Activated CD8-positive, alpha-beta T cell treated with anti-CD3 and anti-CD28 coated beads for 36 hours (primary cell): ENCODE results near the gene IRX2. TPM values are rescaled to one million over a fixed set of nuclear protein-coding genes. Genes with fewer than 3 reads are reported as not detected.

Experiments used
- ATAC-seq: fragments of 200-7000 bp; cut with Tn5 transposase; one replicate; pipeline ENCODE4 v1.10.0; 2021; ENCODE audit warnings: mild to moderate bottlenecking, moderate library complexity
- CTCF ChIA-PET: fragments of 350-600 bp; sonication (Branson Sonifier 250); formaldehyde crosslinking; loops from one replicate; lab custom pipeline; 2021; ENCODE audit warnings: antibody characterized with exemption; lab: Charles Lee
- POLR2A ChIA-PET: fragments of 350-600 bp; sonication (Branson Sonifier 250); formaldehyde crosslinking; loops from one replicate; lab custom pipeline; 2021; ENCODE audit warnings: antibody characterized with exemption; lab: Charles Lee
- DNase-seq: peaks from one replicate; pipeline ENCODE4 v3.0.0-alpha.2; 2020
- H3K27ac Mint-ChIP-seq: one replicate; pipeline ENCODE4 v1.8.0; 2021; ENCODE audit warnings: mild to moderate bottlenecking, mixed read lengths
- H3K27me3 Mint-ChIP-seq: one replicate; pipeline ENCODE4 v1.8.0; 2021; ENCODE audit warnings: mixed read lengths
- H3K36me3 Mint-ChIP-seq: one replicate; pipeline ENCODE4 v1.8.0; 2021; ENCODE audit warnings: low read depth, mixed read lengths
- H3K4me1 Mint-ChIP-seq: one replicate; pipeline ENCODE4 v1.8.0; 2021; ENCODE audit warnings: low read depth, mixed read lengths
- H3K4me3 Mint-ChIP-seq: one replicate; pipeline ENCODE4 v1.8.0; 2021; ENCODE audit warnings: mild to moderate bottlenecking, moderate library complexity, mixed read lengths
- H3K9me3 Mint-ChIP-seq: one replicate; pipeline ENCODE4 v1.8.0; 2021; ENCODE audit warnings: mixed read lengths
- intact Hi-C: fragments of 100-400 bp; cut with micrococcal nuclease; formaldehyde crosslinking; loops from one replicate; pipeline ENCODE4 v1.10.0; 2022
- total RNA-seq, 2 experiments: library from RNA; stranded (reverse); gene quantifications; one replicate each; pipeline ENCODE4 v1.2.3, GENCODE V29; 2021
- TF ChIP-seq, protein P1 (sequence below): fragments of 200-600 bp; IDR thresholded peaks from one replicate; pipeline ENCODE4 v1.8.0; 2022; ENCODE audit warnings: antibody characterized with exemption, mild to moderate bottlenecking

Gene IRX2
- total RNA-seq, 2 experiments from 2014 or later: not detected

DNA sequence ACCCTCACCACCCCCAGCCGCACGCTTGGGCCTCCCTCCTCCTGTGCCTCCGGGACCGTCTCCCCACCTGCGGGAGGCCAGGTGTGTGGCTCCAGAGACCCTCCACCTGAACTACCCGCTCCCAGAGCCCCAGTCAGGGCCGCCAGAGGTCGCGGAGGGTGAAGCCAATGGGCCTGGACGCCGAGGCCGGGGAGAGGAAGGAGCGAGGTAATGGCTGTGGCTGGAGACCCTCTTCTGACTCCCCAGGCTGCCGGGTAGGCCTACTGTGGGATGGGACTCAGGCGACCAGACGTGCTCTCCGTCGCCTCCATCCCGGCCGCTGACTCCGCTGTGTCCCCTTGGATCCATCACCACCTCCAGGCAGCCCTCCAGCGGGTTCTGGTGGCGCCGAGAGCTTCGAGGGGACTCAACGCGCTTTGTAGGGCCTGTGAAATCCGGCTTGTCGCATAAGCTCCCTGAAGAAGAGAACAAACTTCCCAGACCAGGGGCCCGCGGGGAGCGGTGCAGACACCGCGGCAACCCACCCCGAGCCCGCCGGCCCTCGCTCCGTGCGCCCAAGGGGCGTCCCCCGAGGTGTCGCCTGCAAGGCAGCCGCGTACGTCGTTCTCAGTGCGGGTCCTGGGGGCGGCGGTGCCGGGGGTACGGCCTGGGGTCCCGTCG is 12.6 kb downstream of the IRX2 start:
- H3K9me3 Mint-ChIP-seq: no peaks in the 10 kb centered on the region
- H3K27me3 Mint-ChIP-seq: peaks cover 40% of the 10 kb centered on the region
- DNase-seq (no peak), ATAC-seq (no peak)
- H3K4me1 Mint-ChIP-seq: no peaks in the 10 kb centered on the region
- CTCF ChIA-PET: no interaction called here
- intact Hi-C loops: no loop called here
- POLR2A ChIA-PET: no interaction called here
- H3K36me3 Mint-ChIP-seq: no peaks in the 10 kb centered on the region
- TF ChIP-seq, protein P1, sequence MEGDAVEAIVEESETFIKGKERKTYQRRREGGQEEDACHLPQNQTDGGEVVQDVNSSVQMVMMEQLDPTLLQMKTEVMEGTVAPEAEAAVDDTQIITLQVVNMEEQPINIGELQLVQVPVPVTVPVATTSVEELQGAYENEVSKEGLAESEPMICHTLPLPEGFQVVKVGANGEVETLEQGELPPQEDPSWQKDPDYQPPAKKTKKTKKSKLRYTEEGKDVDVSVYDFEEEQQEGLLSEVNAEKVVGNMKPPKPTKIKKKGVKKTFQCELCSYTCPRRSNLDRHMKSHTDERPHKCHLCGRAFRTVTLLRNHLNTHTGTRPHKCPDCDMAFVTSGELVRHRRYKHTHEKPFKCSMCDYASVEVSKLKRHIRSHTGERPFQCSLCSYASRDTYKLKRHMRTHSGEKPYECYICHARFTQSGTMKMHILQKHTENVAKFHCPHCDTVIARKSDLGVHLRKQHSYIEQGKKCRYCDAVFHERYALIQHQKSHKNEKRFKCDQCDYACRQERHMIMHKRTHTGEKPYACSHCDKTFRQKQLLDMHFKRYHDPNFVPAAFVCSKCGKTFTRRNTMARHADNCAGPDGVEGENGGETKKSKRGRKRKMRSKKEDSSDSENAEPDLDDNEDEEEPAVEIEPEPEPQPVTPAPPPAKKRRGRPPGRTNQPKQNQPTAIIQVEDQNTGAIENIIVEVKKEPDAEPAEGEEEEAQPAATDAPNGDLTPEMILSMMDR: no peak
- no peak overlapping the region for H3K4me3 Mint-ChIP-seq
- no peak overlapping the region for H3K27ac Mint-ChIP-seq

DNA sequence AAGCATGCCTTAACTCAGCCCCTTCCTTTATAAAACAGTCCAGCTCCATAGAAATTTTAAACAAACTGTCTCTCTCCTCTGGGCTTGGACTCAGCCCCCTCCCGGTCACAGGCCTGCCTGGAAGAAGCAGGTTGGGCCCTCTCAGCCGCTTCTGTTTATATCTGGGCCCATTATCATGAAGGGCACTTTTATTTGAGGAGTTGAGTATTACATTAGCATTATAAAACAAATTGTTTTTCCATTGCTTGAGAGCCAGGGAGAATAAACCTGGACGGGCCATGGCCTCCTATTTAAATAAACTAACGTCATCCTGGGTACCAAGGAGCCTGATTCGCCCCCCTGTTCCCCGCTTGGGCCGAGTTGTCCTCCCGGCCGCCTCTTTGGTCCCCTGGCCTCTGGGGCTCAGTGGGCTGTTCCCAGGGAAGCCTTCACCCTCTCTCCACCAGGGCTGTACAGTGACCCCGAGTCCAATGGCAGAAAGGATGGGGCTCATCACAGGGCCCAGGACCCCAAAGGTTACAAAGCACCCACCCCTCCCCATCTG is 13.2 kb downstream of the IRX2 start:
- Mint-ChIP-seq H3K27me3 (peaks cover 36% of the 10 kb centered on the region), H3K4me3 (no peak overlapping the region)
- POLR2A ChIA-PET: no interaction called here

DNA sequence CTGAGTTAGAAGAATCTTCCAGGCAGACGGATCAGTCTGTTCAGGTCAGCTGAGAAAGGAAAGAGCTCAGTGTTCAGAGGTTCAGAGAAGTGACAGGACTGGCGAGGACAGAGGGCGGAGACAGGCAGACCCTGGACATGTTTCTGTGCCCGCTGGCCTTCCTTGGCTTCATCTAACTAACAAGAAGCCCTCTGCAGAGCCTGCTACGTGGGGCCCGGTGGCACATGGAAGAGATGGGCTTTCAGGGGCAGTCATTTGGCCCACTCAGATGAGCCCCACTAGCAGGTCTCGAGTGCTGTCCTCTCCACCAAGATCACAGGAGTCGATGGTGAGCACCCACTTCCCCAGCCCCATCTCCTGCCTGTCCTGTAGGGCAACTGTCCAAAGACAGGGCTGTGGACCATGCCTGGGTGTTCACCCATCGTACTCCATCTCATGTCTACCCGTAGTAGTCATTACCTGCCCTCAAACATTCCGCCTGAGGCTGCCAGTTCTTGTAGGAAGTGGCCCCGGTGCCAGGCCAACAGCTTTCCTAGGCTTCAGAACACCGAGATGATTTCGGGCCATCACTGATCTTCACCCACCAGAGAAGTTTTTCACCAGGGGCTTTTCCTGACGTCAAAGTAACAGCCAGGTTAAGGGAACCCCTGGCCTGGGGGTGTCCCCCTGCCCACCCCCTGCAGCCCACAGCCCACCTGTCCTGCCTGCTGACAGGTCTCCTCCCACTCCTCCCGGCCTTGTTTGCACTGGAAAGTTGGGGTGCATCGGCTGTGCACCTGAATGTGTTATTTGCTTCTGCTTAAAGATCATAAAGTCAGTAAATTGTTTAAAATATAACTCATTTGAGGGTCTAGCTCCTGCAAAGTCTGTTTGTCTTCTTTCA is 14.0 kb downstream of the IRX2 start:
- ATAC-seq (no peak), DNase-seq (no peak)
- CTCF ChIA-PET: no interaction called here
- intact Hi-C loops: no loop called here
- Mint-ChIP-seq H3K4me3 (no peak overlapping the region), H3K4me1 (no peaks in the 10 kb centered on the region), H3K27me3 (peaks cover 32% of the 10 kb centered on the region), H3K27ac (no peak overlapping the region), H3K9me3 (no peaks in the 10 kb centered on the region), H3K36me3 (no peaks in the 10 kb centered on the region)
- POLR2A ChIA-PET: no interaction called here
- TF ChIP-seq, protein P1: no peak

More for the DNA sequence above, 13.2 kb downstream of the IRX2 start:
- no peak overlapping the region for H3K27ac Mint-ChIP-seq
- ATAC-seq (no peak), DNase-seq (no peak)
- H3K36me3 Mint-ChIP-seq: no peaks in the 10 kb centered on the region
- H3K4me1 Mint-ChIP-seq: no peaks in the 10 kb centered on the region
- no peaks in the 10 kb centered on the region for H3K9me3 Mint-ChIP-seq
- intact Hi-C loops: no loop called here
- CTCF ChIA-PET: no interaction called here
- TF ChIP-seq, protein P1: no peak

DNA sequence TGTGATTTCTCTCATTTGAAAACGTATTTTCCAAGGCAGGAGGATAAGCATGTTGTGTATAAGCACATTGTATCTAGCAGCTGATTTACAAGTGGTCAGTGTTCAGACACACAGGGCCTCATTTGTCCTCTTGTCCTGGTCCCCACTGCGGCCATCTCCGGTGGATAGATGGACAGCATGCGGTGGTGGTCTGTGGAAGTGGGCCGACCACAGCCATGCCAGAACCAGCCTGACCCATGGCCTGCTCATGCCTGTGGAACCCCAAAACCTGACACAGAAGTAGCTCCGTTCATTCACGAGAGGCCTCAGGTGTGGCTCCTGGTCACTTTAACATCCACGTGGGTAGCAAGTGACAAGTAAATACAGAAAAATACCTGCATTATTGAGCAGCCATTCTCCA is 14.6 kb downstream of the IRX2 start:
- intact Hi-C loops: no loop called here
- DNase-seq: no peak
- H3K36me3 Mint-ChIP-seq: no peaks in the 10 kb centered on the region
- ChIA-PET CTCF (no interaction called here), POLR2A (no interaction called here)
- no peaks in the 10 kb centered on the region for H3K4me1 Mint-ChIP-seq
- no peak overlapping the region for H3K27ac Mint-ChIP-seq
- peaks cover 28% of the 10 kb centered on the region for H3K27me3 Mint-ChIP-seq
- no peaks in the 10 kb centered on the region for H3K9me3 Mint-ChIP-seq
- ATAC-seq: no peak
- H3K4me3 Mint-ChIP-seq: no peak overlapping the region
- TF ChIP-seq, protein P1: no peak

DNA sequence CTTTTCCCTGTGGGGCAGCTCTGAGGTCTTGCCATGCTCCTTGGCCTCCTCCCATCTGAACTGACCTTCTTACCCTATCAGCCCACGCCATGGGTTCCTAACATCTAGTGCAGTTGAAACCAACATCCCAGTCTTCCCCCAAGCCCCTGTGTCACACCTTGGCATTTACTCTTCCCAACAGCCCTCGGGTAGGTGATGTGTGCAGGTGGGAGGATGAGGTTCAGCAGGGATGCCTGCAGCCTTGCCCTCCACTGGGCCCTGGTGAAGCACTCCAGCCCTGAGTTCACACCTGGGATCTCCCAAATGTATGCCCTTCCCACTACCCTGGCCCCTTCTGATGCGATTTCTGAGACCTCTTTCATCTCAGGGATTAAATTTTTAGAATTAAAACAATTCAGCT is 15.5 kb downstream of the IRX2 start:
- no peak for DNase-seq
- intact Hi-C loops: no loop called here
- ChIA-PET CTCF (no interaction called here), POLR2A (no interaction called here)
- TF ChIP-seq, protein P1: no peak
- Mint-ChIP-seq H3K4me3 (no peak overlapping the region), H3K27ac (no peak overlapping the region), H3K36me3 (no peaks in the 10 kb centered on the region), H3K9me3 (no peaks in the 10 kb centered on the region), H3K27me3 (peaks cover 19% of the 10 kb centered on the region), H3K4me1 (no peaks in the 10 kb centered on the region)
- no peak for ATAC-seq
